OCI-LY1 (cell line): Measurements from ENCODE around the gene ZNF891.
A peak's percentile ranks its signal among the peaks of the same experiment; 100 is the strongest.

Experiments used
- H2AFZ ChIP-seq: fragments of 200-600 bp; sonication (generic), shearing (Covaris generic); 2 replicates; pipeline ENCODE4 v1.6.0; 2014; ENCODE audit warnings: antibody characterized with exemption, mild to moderate bottlenecking, low read length
- H3F3A ChIP-seq: fragments of 200-600 bp; sonication (generic), shearing (Covaris generic); 2 replicates; pipeline ENCODE4 v1.6.0; 2014; ENCODE audit warnings: mild to moderate bottlenecking, antibody characterized with exemption, low read length, moderate library complexity; ENCODE audit not compliant: insufficient read depth
- H3K27ac ChIP-seq: fragments of 200-600 bp; sonication (generic); 2 replicates; pipeline ENCODE4 v1.5.1; 2014; ENCODE audit warnings: low read length, mixed run types, mild to moderate bottlenecking, low read depth; ENCODE audit not compliant: poor library complexity, severe bottlenecking
- H3K27me3 ChIP-seq: fragments of 200-600 bp; sonication (generic); 2 replicates; pipeline ENCODE4 v1.6.0; 2014; ENCODE audit warnings: antibody characterized with exemption, mild to moderate bottlenecking, low read length, moderate library complexity; ENCODE audit not compliant: insufficient read depth
- H3K36me3 ChIP-seq: fragments of 200-600 bp; sonication (generic); 2 replicates; pipeline ENCODE4 v1.6.1; 2014; ENCODE audit warnings: mild to moderate bottlenecking, antibody characterized with exemption, low read length, moderate library complexity, mixed read lengths; ENCODE audit not compliant: insufficient read depth
- H3K4me1 ChIP-seq: fragments of 200-600 bp; sonication (generic); 2 replicates; pipeline ENCODE4 v1.5.1; 2014; ENCODE audit warnings: mild to moderate bottlenecking, low read length, moderate library complexity; ENCODE audit not compliant: insufficient read depth, severe bottlenecking
- H3K4me2 ChIP-seq: fragments of 200-600 bp; sonication (generic), shearing (Covaris generic); 2 replicates; pipeline ENCODE4 v1.6.1; 2014; ENCODE audit warnings: low read length
- H3K4me3 ChIP-seq: fragments of 200-600 bp; sonication (generic); 2 replicates; pipeline ENCODE4 v1.5.1; 2014; ENCODE audit warnings: low read length, low read depth, mild to moderate bottlenecking, mixed read lengths; ENCODE audit not compliant: poor library complexity, severe bottlenecking
- H3K79me2 ChIP-seq: fragments of 200-600 bp; shearing (Covaris generic); 2 replicates; pipeline ENCODE4 v1.6.1; 2016; ENCODE audit warnings: mixed run types, low read length, mixed read lengths; ENCODE audit not compliant: insufficient read depth
- H3K9ac ChIP-seq: fragments of 200-600 bp; sonication (generic), shearing (Covaris generic); 2 replicates; pipeline ENCODE4 v1.6.1; 2014; ENCODE audit warnings: mild to moderate bottlenecking, low read length, mixed read lengths
- H3K9me2 ChIP-seq: fragments of 200-600 bp; sonication (generic), shearing (Covaris generic); 2 replicates; pipeline ENCODE4 v1.6.1; 2014; ENCODE audit warnings: low read depth, mild to moderate bottlenecking, low read length, mixed read lengths
- H3K9me3 ChIP-seq: fragments of 200-600 bp; shearing (Covaris generic); 2 replicates; pipeline ENCODE4 v1.6.1; 2014; ENCODE audit warnings: low read length, mixed read lengths
- H4K20me1 ChIP-seq: fragments of 200-600 bp; sonication (generic), shearing (Covaris generic); 2 replicates; pipeline ENCODE4 v1.6.0; 2016; ENCODE audit warnings: mild to moderate bottlenecking, low read length; ENCODE audit not compliant: insufficient read depth
- CTCF ChIP-seq: fragments of 200-600 bp; sonication (generic), shearing (Covaris generic); IDR thresholded peaks from 2 replicates; pipeline ENCODE4 v1.5.1; 2017; ENCODE audit warnings: mild to moderate bottlenecking, antibody characterized with exemption, low read length, moderate library complexity, mixed read lengths
- EZH2 ChIP-seq: fragments of 200-600 bp; sonication (generic), shearing (Covaris generic); IDR thresholded peaks from 2 replicates; pipeline ENCODE4 v1.8.0; 2017; ENCODE audit warnings: borderline replicate concordance, mixed run types, mild to moderate bottlenecking, antibody characterized with exemption, low read length, moderate library complexity, mixed read lengths

The ZNF891 gene

GRCh38 chr12:133083345-133083744 lies 46.7 kb downstream of the ZNF891 start:
- TF ChIP-seq CTCF (no peak), EZH2 (no peak)
- H3K79me2 ChIP-seq: no peaks in the 10 kb centered on the region
- H3K4me2 ChIP-seq: no peak overlapping the region
- H3K9ac ChIP-seq: no peak overlapping the region
- H3K9me3 ChIP-seq: peaks cover 41% of the 10 kb centered on the region
- peaks cover 69% of the 10 kb centered on the region for H3K36me3 ChIP-seq
- peaks cover 6% of the 10 kb centered on the region for H3K4me1 ChIP-seq
- no peaks in the 10 kb centered on the region for H3K9me2 ChIP-seq
- H3K4me3 ChIP-seq: no peak overlapping the region
- no peak overlapping the region for H2AFZ ChIP-seq
- no peaks in the 10 kb centered on the region for H3F3A ChIP-seq
- H4K20me1 ChIP-seq: no peaks in the 10 kb centered on the region
- H3K27me3 ChIP-seq: no peaks in the 10 kb centered on the region
- no peak overlapping the region for H3K27ac ChIP-seq

DNA sequence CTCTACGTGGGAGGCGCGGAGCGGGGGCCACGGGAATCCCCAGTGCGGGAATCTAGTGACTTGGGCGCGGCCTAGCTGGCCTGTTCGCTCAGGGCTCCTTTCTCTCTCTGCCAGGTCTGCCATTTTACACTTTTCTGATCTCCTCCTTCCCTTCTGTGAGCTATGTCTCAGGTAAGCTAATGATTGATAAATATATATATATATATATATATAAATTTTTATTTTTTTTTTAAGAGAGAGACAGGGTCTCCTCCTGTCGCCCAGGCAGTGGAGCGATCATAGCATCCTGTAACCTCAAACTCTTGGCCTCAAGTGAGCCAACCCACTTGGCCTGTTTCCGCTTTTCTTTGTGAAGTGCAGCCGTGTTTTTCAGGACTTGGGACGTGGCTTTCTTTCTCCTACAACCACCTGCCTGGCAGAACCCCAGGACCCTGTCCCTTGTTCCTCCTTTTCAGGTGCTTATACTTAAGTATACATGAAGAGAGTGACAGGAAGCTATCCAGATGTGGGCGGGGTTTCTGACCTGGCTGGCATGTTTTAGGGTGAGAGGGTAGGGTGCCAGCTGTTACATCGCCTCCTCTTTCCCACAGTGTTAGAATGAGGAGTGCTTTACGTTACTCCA lies 48.8 kb downstream of the ZNF891 start:
- Histone ChIP-seq H3F3A (no peaks in the 10 kb centered on the region), H3K27ac (peak overlapping the region; percentile 95), H3K79me2 (no peaks in the 10 kb centered on the region), H3K9ac (peak overlapping the region; percentile 72), H3K4me2 (peak overlapping the region; percentile 72), H3K36me3 (peaks cover 49% of the 10 kb centered on the region), H2AFZ (no peak overlapping the region), H3K4me1 (peaks cover 6% of the 10 kb centered on the region), H3K9me3 (peaks cover 44% of the 10 kb centered on the region), H3K9me2 (no peaks in the 10 kb centered on the region), H4K20me1 (no peaks in the 10 kb centered on the region), H3K27me3 (no peaks in the 10 kb centered on the region), H3K4me3 (peak overlapping the region; percentile 71)
- TF ChIP-seq EZH2: no peak
- TF ChIP-seq CTCF: no peak

- Histone ChIP-seq H4K20me1 (no peaks in the 10 kb centered on the region), H3K4me3 (peak within 1 kb of the TSS; percentile 71), H3K9me2 (no peaks in the 10 kb centered on the region), H3K27ac (peak within 1 kb of the TSS; percentile 95), H3K79me2 (no peaks in the 10 kb centered on the region), H3K27me3 (no peaks in the 10 kb centered on the region), H3K4me2 (peak within 1 kb of the TSS; percentile 72), H3K9ac (peak within 1 kb of the TSS; percentile 72), H3K36me3 (peaks cover 42% of the 10 kb centered on the region), H3K4me1 (peaks cover 6% of the 10 kb centered on the region), H2AFZ (no peak within 1 kb of the TSS), H3K9me3 (peaks cover 41% of the 10 kb centered on the region; the same call in 1 of the 2 replicates), H3F3A (no peaks in the 10 kb centered on the region)
- TF ChIP-seq EZH2 (no peak), CTCF (peak; percentile 30; the same call in 1 of the 2 replicates)
Measured at GRCh38 chr12:133080368-133081158, 49.5 kb downstream of the ZNF891 start, which contains the start of gene ZNF140. Gene ZNF140, plus strand, starts transcription at chr12:133080923. Its CDS starts 398 bp downstream, at chr12:133081321.
